K562 (cell line): ENCODE results near the gene ZNF891. TPM values are rescaled to one million over a fixed set of nuclear protein-coding genes. Genes with fewer than 3 reads are reported as not detected.

Experiments
- ARID2 ChIP-seq: fragments of 450-650 bp; IDR thresholded peaks from 2 replicates; pipeline ENCODE4 v1.6.1; 2017; ENCODE audit warnings: antibody characterized with exemption, mild to moderate bottlenecking
- CC2D1A ChIP-seq: fragments of 450-650 bp; IDR thresholded peaks from 2 replicates; pipeline ENCODE4 v1.6.1; 2017; ENCODE audit warnings: mild to moderate bottlenecking
- ELF1 ChIP-seq: fragments of 200-800 bp; sonication (Bioruptor generic); IDR thresholded peaks from 2 replicates; pipeline ENCODE4 v1.6.1; 2016; ENCODE audit warnings: missing genetic modification characterization, missing compliant biosample characterization
- ETV1 ChIP-seq: fragments of 450-650 bp; conservative IDR thresholded peaks from 2 replicates; pipeline ENCODE4 v1.6.1; 2016; ENCODE audit warnings: missing genetic modification characterization, control low read depth, low read depth, missing compliant biosample characterization
- GABPB1 ChIP-seq: sonication (generic); formaldehyde crosslinking; IDR thresholded peaks from 2 replicates; pipeline ENCODE4 v1.8.0; 2022; ENCODE audit warnings: mild to moderate bottlenecking, missing genetic modification reagents
- HDAC3 ChIP-seq: fragments of 450-650 bp; IDR thresholded peaks from 2 replicates; pipeline ENCODE4 v1.6.1; 2018; ENCODE audit warnings: borderline replicate concordance, mild to moderate bottlenecking, moderate library complexity; ENCODE audit not compliant: partially characterized antibody
- TAF9B ChIP-seq: fragments of 450-650 bp; IDR thresholded peaks from 2 replicates; pipeline ENCODE4 v1.6.1; 2018; ENCODE audit warnings: mild to moderate bottlenecking; ENCODE audit not compliant: partially characterized antibody
- TSC22D4 ChIP-seq: fragments of 450-650 bp; IDR thresholded peaks from 2 replicates; pipeline ENCODE4 v1.6.1; 2016; ENCODE audit warnings: missing genetic modification characterization, missing biosample characterization, control low read depth
- ZNF57 ChIP-seq: fragments of 450-650 bp; formaldehyde crosslinking; IDR thresholded peaks from 2 replicates; pipeline ENCODE4 v1.4.0; 2020; ENCODE audit warnings: mild to moderate bottlenecking, moderate library complexity
- polyA plus RNA-seq, 8 experiments: library from polyadenylated mRNA; depleted of rRNA in 4 of 8; stranded (reverse) in 5 of 8; unstranded in 3 of 8; fragments of >200 nt; fragmentation: Nextera tagmentation in 2 of 8; fragmentation: Illumina TruSeq in 1 of 8; extraction: Ambion mirVana in 2 of 8; extraction: Trizol in 1 of 8; gene quantifications; 2 replicates each; pipeline versions ENCODE4 v1.2.1 to v1.2.3, GENCODE V29; 2011 to 2014; ENCODE audit warnings: inconsistent platforms in 1 of 8, missing spikeins in 1 of 8
- total RNA-seq, 7 experiments: library from RNA; depleted of rRNA in 6 of 7; stranded (reverse); fragments of >200 nt in 6 of 7; fragmentation: Illumina TruSeq in 2 of 7; extraction: Trizol in 2 of 7; gene quantifications; 2 replicates each; pipeline versions ENCODE4 v1.2.1 to v1.2.3, GENCODE V29; 2011 to 2021; ENCODE audit warnings: low replicate concordance in 1 of 7
- TF ChIP-seq, protein P1 (sequence below): fragments of 250-450 bp; sonication (Bioruptor Pico); IDR thresholded peaks from 2 replicates; pipeline ENCODE4 v1.5.0; 2021
- TF ChIP-seq, protein P2 (sequence below): fragments of 450-650 bp; IDR thresholded peaks from 2 replicates; pipeline ENCODE4 v1.6.1; 2016; ENCODE audit warnings: borderline replicate concordance
- TF ChIP-seq, protein P3 (sequence below): sonication (generic); formaldehyde crosslinking; IDR thresholded peaks from 2 replicates; pipeline ENCODE4 v1.8.0; 2022; ENCODE audit warnings: missing genetic modification reagents, mild to moderate bottlenecking, borderline replicate concordance
- TF ChIP-seq, protein P4 (sequence below): sonication (generic); formaldehyde crosslinking; IDR thresholded peaks from 2 replicates; pipeline ENCODE4 v1.8.0; 2022; ENCODE audit warnings: mild to moderate bottlenecking, missing genetic modification reagents, borderline replicate concordance
- TF ChIP-seq, protein P5 (sequence below), 3 experiments: fragments of 200-800 bp in 1 of 3; fragments of 250-450 bp in 1 of 3; fragments of 450-650 bp in 1 of 3; sonication (Bioruptor Pico) in 1 of 3; sonication (Bioruptor generic) in 1 of 3; formaldehyde crosslinking in 1 of 3; IDR thresholded peaks; 2 replicates each; pipeline versions ENCODE4 v1.6.1 to v1.8.0; 2016 to 2022; ENCODE audit warnings: mild to moderate bottlenecking in 2 of 3, missing genetic modification characterization in 2 of 3, missing compliant biosample characterization in 1 of 3, moderate library complexity in 1 of 3

Gene ZNF891
- total and polyA plus RNA-seq, 9 of the 15 experiments (the other 6 are each of a cell fraction or from before 2014, with no cell fraction given), result 0.41 to 2.0 (median 1.3) TPM

DNA sequence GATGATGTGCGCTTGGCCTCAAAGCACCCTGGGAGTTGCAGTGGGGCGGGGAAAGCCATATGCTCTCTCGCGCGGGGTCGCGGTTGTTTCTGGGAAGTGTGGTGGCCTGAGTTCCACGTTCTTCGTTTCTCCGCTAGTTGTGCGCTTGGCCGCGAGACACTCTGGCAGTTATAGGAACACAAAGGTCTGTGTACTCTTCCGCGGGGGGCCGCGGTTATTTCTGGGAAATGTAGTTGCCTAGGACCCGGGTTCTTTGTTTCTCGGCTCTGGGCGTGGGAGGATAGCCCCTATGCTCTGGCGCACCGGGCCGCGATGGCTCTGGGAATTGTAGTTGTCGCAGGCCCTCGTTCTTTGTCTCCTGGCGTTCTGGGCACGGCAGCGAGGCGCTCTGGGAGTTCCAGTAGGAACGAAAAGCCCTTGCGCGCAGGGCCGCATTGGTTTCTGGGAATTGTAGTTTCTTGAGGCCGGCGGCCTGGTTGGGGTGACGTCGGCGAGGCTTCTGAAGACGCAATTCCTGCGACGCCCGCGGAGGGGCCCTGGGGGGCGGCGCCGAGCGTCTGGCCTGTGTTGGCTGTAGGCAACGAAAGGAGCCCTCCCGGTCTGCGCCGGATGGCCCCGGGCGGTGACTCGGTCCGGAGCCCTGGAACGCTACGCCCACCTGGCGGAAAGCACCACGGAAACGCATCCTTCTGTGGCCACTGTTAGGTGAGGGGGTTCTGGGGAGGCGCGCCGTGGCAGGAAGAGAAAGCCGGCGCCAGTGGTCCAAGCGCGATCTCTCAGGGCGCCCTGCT is 49.5 kb downstream of the ZNF891 start, which contains the start of gene ZNF140 (continued):
- no peak for TF ChIP-seq ETV1 (tag)
- TF ChIP-seq, protein P1, sequence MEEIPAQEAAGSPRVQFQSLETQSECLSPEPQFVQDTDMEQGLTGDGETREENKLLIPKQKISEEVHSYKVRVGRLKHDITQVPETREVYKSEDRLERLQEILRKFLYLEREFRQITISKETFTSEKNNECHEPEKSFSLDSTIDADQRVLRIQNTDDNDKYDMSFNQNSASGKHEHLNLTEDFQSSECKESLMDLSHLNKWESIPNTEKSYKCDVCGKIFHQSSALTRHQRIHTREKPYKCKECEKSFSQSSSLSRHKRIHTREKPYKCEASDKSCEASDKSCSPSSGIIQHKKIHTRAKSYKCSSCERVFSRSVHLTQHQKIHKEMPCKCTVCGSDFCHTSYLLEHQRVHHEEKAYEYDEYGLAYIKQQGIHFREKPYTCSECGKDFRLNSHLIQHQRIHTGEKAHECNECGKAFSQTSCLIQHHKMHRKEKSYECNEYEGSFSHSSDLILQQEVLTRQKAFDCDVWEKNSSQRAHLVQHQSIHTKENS (CRISPR knock-in tag), result no peak
- no peak for TF ChIP-seq ZNF57
- no peak; the same call in 1 of the 2 replicates for TF ChIP-seq CC2D1A
- TF ChIP-seq HDAC3, result no peak
- TF ChIP-seq, protein P2, sequence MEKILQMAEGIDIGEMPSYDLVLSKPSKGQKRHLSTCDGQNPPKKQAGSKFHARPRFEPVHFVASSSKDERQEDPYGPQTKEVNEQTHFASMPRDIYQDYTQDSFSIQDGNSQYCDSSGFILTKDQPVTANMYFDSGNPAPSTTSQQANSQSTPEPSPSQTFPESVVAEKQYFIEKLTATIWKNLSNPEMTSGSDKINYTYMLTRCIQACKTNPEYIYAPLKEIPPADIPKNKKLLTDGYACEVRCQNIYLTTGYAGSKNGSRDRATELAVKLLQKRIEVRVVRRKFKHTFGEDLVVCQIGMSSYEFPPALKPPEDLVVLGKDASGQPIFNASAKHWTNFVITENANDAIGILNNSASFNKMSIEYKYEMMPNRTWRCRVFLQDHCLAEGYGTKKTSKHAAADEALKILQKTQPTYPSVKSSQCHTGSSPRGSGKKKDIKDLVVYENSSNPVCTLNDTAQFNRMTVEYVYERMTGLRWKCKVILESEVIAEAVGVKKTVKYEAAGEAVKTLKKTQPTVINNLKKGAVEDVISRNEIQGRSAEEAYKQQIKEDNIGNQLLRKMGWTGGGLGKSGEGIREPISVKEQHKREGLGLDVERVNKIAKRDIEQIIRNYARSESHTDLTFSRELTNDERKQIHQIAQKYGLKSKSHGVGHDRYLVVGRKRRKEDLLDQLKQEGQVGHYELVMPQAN, result peak; percentile 80
- peak; percentile 75 for TF ChIP-seq GABPB1 (CRISPR knock-in tag)
- TF ChIP-seq TSC22D4, result no peak
- TF ChIP-seq, protein P3, sequence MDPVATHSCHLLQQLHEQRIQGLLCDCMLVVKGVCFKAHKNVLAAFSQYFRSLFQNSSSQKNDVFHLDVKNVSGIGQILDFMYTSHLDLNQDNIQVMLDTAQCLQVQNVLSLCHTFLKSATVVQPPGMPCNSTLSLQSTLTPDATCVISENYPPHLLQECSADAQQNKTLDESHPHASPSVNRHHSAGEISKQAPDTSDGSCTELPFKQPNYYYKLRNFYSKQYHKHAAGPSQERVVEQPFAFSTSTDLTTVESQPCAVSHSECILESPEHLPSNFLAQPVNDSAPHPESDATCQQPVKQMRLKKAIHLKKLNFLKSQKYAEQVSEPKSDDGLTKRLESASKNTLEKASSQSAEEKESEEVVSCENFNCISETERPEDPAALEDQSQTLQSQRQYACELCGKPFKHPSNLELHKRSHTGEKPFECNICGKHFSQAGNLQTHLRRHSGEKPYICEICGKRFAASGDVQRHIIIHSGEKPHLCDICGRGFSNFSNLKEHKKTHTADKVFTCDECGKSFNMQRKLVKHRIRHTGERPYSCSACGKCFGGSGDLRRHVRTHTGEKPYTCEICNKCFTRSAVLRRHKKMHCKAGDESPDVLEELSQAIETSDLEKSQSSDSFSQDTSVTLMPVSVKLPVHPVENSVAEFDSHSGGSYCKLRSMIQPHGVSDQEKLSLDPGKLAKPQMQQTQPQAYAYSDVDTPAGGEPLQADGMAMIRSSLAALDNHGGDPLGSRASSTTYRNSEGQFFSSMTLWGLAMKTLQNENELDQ (CRISPR knock-in tag), result no peak
- TF ChIP-seq, protein P4, sequence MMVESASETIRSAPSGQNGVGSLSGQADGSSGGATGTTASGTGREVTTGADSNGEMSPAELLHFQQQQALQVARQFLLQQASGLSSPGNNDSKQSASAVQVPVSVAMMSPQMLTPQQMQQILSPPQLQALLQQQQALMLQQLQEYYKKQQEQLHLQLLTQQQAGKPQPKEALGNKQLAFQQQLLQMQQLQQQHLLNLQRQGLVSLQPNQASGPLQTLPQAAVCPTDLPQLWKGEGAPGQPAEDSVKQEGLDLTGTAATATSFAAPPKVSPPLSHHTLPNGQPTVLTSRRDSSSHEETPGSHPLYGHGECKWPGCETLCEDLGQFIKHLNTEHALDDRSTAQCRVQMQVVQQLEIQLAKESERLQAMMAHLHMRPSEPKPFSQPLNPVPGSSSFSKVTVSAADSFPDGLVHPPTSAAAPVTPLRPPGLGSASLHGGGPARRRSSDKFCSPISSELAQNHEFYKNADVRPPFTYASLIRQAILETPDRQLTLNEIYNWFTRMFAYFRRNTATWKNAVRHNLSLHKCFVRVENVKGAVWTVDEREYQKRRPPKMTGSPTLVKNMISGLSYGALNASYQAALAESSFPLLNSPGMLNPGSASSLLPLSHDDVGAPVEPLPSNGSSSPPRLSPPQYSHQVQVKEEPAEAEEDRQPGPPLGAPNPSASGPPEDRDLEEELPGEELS (CRISPR knock-in tag), result no peak
- TF ChIP-seq ARID2, result no peak
- TF ChIP-seq, protein P5, sequence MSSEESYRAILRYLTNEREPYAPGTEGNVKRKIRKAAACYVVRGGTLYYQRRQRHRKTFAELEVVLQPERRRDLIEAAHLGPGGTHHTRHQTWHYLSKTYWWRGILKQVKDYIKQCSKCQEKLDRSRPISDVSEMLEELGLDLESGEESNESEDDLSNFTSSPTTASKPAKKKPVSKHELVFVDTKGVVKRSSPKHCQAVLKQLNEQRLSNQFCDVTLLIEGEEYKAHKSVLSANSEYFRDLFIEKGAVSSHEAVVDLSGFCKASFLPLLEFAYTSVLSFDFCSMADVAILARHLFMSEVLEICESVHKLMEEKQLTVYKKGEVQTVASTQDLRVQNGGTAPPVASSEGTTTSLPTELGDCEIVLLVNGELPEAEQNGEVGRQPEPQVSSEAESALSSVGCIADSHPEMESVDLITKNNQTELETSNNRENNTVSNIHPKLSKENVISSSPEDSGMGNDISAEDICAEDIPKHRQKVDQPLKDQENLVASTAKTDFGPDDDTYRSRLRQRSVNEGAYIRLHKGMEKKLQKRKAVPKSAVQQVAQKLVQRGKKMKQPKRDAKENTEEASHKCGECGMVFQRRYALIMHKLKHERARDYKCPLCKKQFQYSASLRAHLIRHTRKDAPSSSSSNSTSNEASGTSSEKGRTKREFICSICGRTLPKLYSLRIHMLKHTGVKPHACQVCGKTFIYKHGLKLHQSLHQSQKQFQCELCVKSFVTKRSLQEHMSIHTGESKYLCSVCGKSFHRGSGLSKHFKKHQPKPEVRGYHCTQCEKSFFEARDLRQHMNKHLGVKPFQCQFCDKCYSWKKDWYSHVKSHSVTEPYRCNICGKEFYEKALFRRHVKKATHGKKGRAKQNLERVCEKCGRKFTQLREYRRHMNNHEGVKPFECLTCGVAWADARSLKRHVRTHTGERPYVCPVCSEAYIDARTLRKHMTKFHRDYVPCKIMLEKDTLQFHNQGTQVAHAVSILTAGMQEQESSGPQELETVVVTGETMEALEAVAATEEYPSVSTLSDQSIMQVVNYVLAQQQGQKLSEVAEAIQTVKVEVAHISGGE (CRISPR knock-in tag; IDR thresholded peaks at IDR 0.05), result peak in 1 of 3 experiments; percentile 94; a peak in 2 of 6 replicates
- peak; percentile 91 for TF ChIP-seq ELF1 (tag)
- TF ChIP-seq TAF9B, result peak; percentile 18
